ENCODE measurements around the gene ADGRV1. TPM values are rescaled to one million over a fixed set of nuclear protein-coding genes. Genes with fewer than 3 reads are reported as not detected.
"Not testable (repeated sequence)": the region's sequence is repeated elsewhere in the genome, so short reads cannot be mapped to it uniquely, and the experiment has no call there.

The ADGRV1 gene
- total RNA-seq, 2 donors from 2014 or later: 97.6 to 117 TPM

DNA sequence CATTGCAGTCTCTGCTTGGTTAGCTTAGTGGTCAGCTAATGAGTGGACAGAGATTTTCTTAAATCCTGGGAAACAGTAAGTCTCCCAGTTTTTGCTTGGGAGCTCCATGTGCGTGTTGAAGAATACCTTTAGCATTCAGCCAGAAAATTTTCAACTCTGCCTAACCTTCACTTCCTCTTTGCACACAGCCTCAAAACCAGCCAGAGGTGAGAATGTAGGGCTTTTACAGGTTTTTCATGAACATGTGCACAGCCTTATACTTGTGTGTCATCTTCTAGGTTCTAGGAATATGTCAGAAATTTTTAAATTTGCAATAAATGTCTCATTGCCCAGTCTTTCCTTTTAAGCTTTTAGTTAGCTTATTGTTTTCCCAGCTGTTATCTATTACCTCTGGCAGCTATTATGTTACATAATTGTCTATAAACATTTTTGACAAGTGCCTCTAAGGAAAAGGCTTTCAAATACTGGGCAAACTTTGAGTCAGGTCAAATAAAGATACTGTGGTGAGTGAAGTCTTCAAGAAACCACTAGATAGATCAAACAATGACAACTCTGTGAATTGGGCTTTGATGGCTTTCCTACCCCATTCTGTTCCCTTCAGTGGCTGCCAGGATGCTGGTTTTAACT, 12.7 kb downstream of the ADGRV1 start:
- no peak overlapping the region for H3K4me3 Mint-ChIP-seq
- H3K4me3 ChIP-seq (ENCODE audit: low read length): no peak overlapping the region
- no peak overlapping the region for H3K27ac ChIP-seq (ENCODE audit: low read depth, low read length)
- peaks cover 30% of the 10 kb centered on the region for H3K36me3 Mint-ChIP-seq (ENCODE audit: low read depth)
- H3K36me3 ChIP-seq (ENCODE audit: control insufficient read depth, insufficient read depth, low read length): no peaks in the 10 kb centered on the region
- DNase-seq: no peak
- H3K9me3 Mint-ChIP-seq: peaks cover 42% of the 10 kb centered on the region
- H3K27ac Mint-ChIP-seq: no peak overlapping the region
- peaks cover 45% of the 10 kb centered on the region for H3K9me3 ChIP-seq (ENCODE audit: control insufficient read depth, low read length)
- H3K4me1 ChIP-seq (ENCODE audit: control insufficient read depth, insufficient read depth, low read length): no peaks in the 10 kb centered on the region
- H3K27me3 ChIP-seq (ENCODE audit: control insufficient read depth, insufficient read depth, low read length, poor library complexity, severe bottlenecking): no peaks in the 10 kb centered on the region
- H3K4me1 Mint-ChIP-seq: peaks cover 11% of the 10 kb centered on the region
- no peaks in the 10 kb centered on the region for H3K27me3 Mint-ChIP-seq (ENCODE audit: insufficient read depth)
- TF ChIP-seq, protein P1, sequence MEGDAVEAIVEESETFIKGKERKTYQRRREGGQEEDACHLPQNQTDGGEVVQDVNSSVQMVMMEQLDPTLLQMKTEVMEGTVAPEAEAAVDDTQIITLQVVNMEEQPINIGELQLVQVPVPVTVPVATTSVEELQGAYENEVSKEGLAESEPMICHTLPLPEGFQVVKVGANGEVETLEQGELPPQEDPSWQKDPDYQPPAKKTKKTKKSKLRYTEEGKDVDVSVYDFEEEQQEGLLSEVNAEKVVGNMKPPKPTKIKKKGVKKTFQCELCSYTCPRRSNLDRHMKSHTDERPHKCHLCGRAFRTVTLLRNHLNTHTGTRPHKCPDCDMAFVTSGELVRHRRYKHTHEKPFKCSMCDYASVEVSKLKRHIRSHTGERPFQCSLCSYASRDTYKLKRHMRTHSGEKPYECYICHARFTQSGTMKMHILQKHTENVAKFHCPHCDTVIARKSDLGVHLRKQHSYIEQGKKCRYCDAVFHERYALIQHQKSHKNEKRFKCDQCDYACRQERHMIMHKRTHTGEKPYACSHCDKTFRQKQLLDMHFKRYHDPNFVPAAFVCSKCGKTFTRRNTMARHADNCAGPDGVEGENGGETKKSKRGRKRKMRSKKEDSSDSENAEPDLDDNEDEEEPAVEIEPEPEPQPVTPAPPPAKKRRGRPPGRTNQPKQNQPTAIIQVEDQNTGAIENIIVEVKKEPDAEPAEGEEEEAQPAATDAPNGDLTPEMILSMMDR (conservative IDR thresholded peaks at IDR 0.05): no peak
- H3K9ac ChIP-seq (ENCODE audit: extremely low read depth, low read length, poor library complexity, severe bottlenecking): no peak overlapping the region
- 93% methylated on average over 1 of the region's 1 CpG; no CpG with 5 or more reads in 1 of the 2 experiments for whole genome bisulfite sequencing, 2 experiments (ENCODE audit: insufficient coverage in 1 of 2, insufficient read length in 1 of 2)

DNA sequence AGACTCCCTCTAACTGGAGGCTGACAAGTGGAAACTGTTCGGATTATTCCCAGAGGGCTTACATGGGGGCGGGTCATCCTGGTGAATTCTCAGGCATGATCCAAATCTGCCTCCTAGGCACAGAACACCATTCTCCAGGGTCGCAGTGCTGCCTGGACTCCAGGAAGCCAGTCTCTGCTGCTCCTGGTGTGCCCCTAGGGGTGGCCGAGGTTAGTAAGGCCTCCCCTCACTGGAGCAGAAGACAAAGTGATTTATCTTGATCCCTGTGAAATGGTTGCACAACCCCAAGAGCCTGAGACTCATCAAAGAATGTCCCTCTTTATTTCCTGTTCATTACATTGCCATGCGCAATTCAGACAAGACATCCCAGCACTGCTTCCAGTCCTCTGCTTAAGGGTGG, 17.1 kb downstream of the ADGRV1 start:
- Histone ChIP-seq H3K4me1 (ENCODE audit: control insufficient read depth, insufficient read depth, low read length) (no peaks in the 10 kb centered on the region), H3K36me3 (ENCODE audit: control insufficient read depth, insufficient read depth, low read length) (no peaks in the 10 kb centered on the region), H3K9me3 (ENCODE audit: control insufficient read depth, low read length) (peaks cover 17% of the 10 kb centered on the region), H3K9ac (ENCODE audit: extremely low read depth, low read length, poor library complexity, severe bottlenecking) (no peak overlapping the region), H3K27me3 (ENCODE audit: control insufficient read depth, insufficient read depth, low read length, poor library complexity, severe bottlenecking) (no peaks in the 10 kb centered on the region), H3K27ac (ENCODE audit: low read depth, low read length) (no peak overlapping the region), H3K4me3 (ENCODE audit: low read length) (no peak overlapping the region)
- H3K27me3 Mint-ChIP-seq (ENCODE audit: insufficient read depth): no peaks in the 10 kb centered on the region
- TF ChIP-seq, protein P1 (conservative IDR thresholded peaks at IDR 0.05): peak; percentile 17
- H3K4me1 Mint-ChIP-seq: peaks cover 11% of the 10 kb centered on the region
- H3K36me3 Mint-ChIP-seq (ENCODE audit: low read depth): peaks cover 13% of the 10 kb centered on the region
- H3K4me3 Mint-ChIP-seq: no peak overlapping the region
- H3K27ac Mint-ChIP-seq: no peak overlapping the region
- WGBS, 2 experiments (ENCODE audit: insufficient coverage in 1 of 2, insufficient read length in 1 of 2): 83 to 94% methylated on average over 1 to 5 of the region's 5 CpGs
- H3K9me3 Mint-ChIP-seq: peaks cover 42% of the 10 kb centered on the region
- no peak for DNase-seq

DNA sequence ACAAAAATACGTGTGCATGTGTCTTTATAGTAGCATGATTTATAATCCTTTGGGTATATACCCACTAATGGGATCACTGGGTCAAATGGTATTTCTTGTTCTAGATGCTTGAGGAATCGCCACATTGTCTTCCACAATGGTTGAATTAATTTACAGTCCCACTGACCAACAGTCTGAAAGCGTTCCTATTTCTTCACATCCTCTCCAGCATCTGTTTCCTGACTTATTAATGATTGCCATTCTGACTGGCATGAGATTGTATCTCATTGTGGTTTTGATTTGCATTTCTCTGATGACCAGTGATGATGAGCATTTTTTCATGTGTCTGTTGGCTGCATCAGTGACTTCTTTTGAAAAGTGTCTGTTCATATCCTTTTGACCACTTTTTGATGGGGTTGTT, 18.0 kb downstream of the ADGRV1 start:
- not testable (repeated sequence) for H3K27me3 ChIP-seq (ENCODE audit: control insufficient read depth, insufficient read depth, low read length, poor library complexity, severe bottlenecking); H3K4me3 Mint-ChIP-seq; H3K27me3 Mint-ChIP-seq (ENCODE audit: insufficient read depth); DNase-seq; H3K27ac ChIP-seq (ENCODE audit: low read depth, low read length); H3K9ac ChIP-seq (ENCODE audit: extremely low read depth, low read length, poor library complexity, severe bottlenecking); H3K4me1 Mint-ChIP-seq; H3K4me1 ChIP-seq (ENCODE audit: control insufficient read depth, insufficient read depth, low read length); H3K36me3 ChIP-seq (ENCODE audit: control insufficient read depth, insufficient read depth, low read length); H3K4me3 ChIP-seq (ENCODE audit: low read length); H3K27ac Mint-ChIP-seq; H3K9me3 ChIP-seq (ENCODE audit: control insufficient read depth, low read length)
- Mint-ChIP-seq H3K36me3 (ENCODE audit: low read depth) (peaks cover 11% of the 10 kb centered on the region), H3K9me3 (peaks cover 44% of the 10 kb centered on the region)
- WGBS, 2 experiments (ENCODE audit: insufficient coverage in 1 of 2, insufficient read length in 1 of 2): 91 to 99% methylated on average over 2 to 3 of the region's 3 CpGs

DNA sequence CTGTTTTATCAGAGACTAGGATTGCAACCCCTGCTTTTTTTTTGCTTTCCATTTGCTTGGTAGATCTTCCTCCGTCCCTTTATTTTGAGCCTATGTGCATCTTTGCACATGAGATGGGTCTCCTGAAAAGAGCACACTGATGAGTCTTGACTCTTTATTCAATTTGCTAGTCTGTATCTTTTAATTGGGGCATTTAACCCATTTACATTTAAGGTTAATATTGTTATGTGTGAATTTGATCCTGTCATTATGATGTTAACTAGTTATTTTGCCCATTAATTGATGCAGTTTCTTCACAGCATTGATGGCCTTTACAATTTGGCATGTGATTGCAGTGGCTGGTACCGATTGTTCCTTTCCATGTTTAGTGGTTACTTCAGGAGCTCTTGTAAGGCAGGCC, 21.3 kb downstream of the ADGRV1 start:
- not testable (repeated sequence) for H3K9ac ChIP-seq (ENCODE audit: extremely low read depth, low read length, poor library complexity, severe bottlenecking); H3K4me3 Mint-ChIP-seq
- H3K36me3 Mint-ChIP-seq (ENCODE audit: low read depth): peaks cover 11% of the 10 kb centered on the region

More for the DNA sequence above, 21.3 kb downstream of the ADGRV1 start:
- not testable (repeated sequence) for H3K27me3 ChIP-seq (ENCODE audit: control insufficient read depth, insufficient read depth, low read length, poor library complexity, severe bottlenecking); H3K36me3 ChIP-seq (ENCODE audit: control insufficient read depth, insufficient read depth, low read length); H3K27me3 Mint-ChIP-seq (ENCODE audit: insufficient read depth); H3K4me1 ChIP-seq (ENCODE audit: control insufficient read depth, insufficient read depth, low read length); DNase-seq; H3K9me3 ChIP-seq (ENCODE audit: control insufficient read depth, low read length); H3K4me1 Mint-ChIP-seq; H3K4me3 ChIP-seq (ENCODE audit: low read length); H3K27ac Mint-ChIP-seq; H3K27ac ChIP-seq (ENCODE audit: low read depth, low read length)
- H3K9me3 Mint-ChIP-seq: peaks cover 44% of the 10 kb centered on the region
- 98% methylated on average over 2 of the region's 2 CpGs; no CpG with 5 or more reads in 1 of the 2 experiments for WGBS, 2 experiments (ENCODE audit: insufficient coverage in 1 of 2, insufficient read length in 1 of 2)

Measured in endodermal cell (in vitro differentiated cells).